GM12891 (cell line): ENCODE measurements around the gene GP1BB.
"Not testable (repeated sequence)": the region's sequence is repeated elsewhere in the genome, so short reads cannot be mapped to it uniquely, and the experiment has no call there.

Experiments used
- DNase-seq: peaks from one replicate; pipeline ENCODE4 v3.0.0; 2011; ENCODE audit warnings: low spot score; ENCODE audit not compliant: insufficient read length
- FAIRE-seq: peaks from 2 replicates; lab custom pipeline; 2011; peaks lifted over from hg19 to GRCh38; lab: Jason Lieb, UNC
- PAX5 ChIP-seq: IDR thresholded peaks from 2 replicates; pipeline ENCODE4 v1.6.1; 2011; ENCODE audit warnings: low read length, moderate library complexity, mild to moderate bottlenecking; ENCODE audit not compliant: insufficient read depth, severe bottlenecking
- POLR2A ChIP-seq: IDR thresholded peaks from 2 replicates; pipeline ENCODE4 v1.6.1; 2011; ENCODE audit warnings: low read depth, low read length, control low read depth
- POLR2AphosphoS5 ChIP-seq: IDR thresholded peaks from 2 replicates; pipeline ENCODE4 v1.6.1; 2011; ENCODE audit warnings: low read depth, low read length, control low read depth
- POU2F2 ChIP-seq: IDR thresholded peaks from 2 replicates; pipeline ENCODE4 v1.6.1; 2011; ENCODE audit warnings: low read depth, mild to moderate bottlenecking, control low read depth, low read length, moderate library complexity
- SPI1 ChIP-seq: IDR thresholded peaks from 2 replicates; pipeline ENCODE4 v1.6.1; 2011; ENCODE audit warnings: low read depth, low read length, control low read depth
- TAF1 ChIP-seq: IDR thresholded peaks from 2 replicates; pipeline ENCODE4 v1.6.1; 2011; ENCODE audit warnings: low read depth, low read length, control low read depth

GP1BB gene

GRCh38 chr22:19720150-19720827 lies 3.0 kb upstream of the GP1BB start:
- TF ChIP-seq SPI1: no peak
- TF ChIP-seq POLR2AphosphoS5: no peak
- no peak for TF ChIP-seq PAX5
- TF ChIP-seq TAF1: no peak
- no peak for TF ChIP-seq POLR2A
- no peak for TF ChIP-seq POU2F2
- no peak for FAIRE-seq

GRCh38 chr22:19720999-19721329 lies 2.4 kb upstream of the GP1BB start:
- TF ChIP-seq SPI1 (no peak), TAF1 (no peak), POU2F2 (no peak), POLR2AphosphoS5 (no peak), PAX5 (no peak), POLR2A (no peak)
- DNase-seq (no peak), FAIRE-seq (no peak)

More at GRCh38 chr22:19720150-19720827, 3.0 kb upstream of the GP1BB start:
- DNase-seq: no peak

- no peak for FAIRE-seq
- no peak for DNase-seq
- TF ChIP-seq POLR2A: no peak
- TF ChIP-seq PAX5: no peak
- no peak for TF ChIP-seq POU2F2
- no peak for TF ChIP-seq POLR2AphosphoS5
- no peak for TF ChIP-seq SPI1
- TF ChIP-seq TAF1: no peak
Observed at GRCh38 chr22:19721330-19722177, 1.8 kb upstream of the GP1BB start.

- FAIRE-seq (no peak), DNase-seq (no peak)
- no peak for TF ChIP-seq TAF1
- TF ChIP-seq SPI1: no peak
- no peak for TF ChIP-seq POLR2A
- TF ChIP-seq PAX5: no peak
- TF ChIP-seq POU2F2: no peak
- TF ChIP-seq POLR2AphosphoS5: no peak
Observed at GRCh38 chr22:19722178-19722981, 959 bp upstream of the GP1BB start.

- FAIRE-seq (no peak), DNase-seq (no peak)
- TF ChIP-seq TAF1: no peak
- no peak for TF ChIP-seq POU2F2
Observed at GRCh38 chr22:19722982-19723231, 432 bp upstream of the GP1BB start.

- DNase-seq (peak; percentile 72), FAIRE-seq (peak; percentile 69)
- TF ChIP-seq PAX5: no peak
Observed at GRCh38 chr22:19723983-19724827, 866 bp downstream of the GP1BB start.

GRCh38 chr22:19724927-19725661 lies 1.8 kb downstream of the GP1BB start:
- DNase-seq (no peak), FAIRE-seq (no peak)
- no peak for TF ChIP-seq POLR2A
- no peak for TF ChIP-seq PAX5
- no peak for TF ChIP-seq TAF1
- no peak for TF ChIP-seq POLR2AphosphoS5
- no peak for TF ChIP-seq SPI1
- TF ChIP-seq POU2F2: no peak

- not testable (repeated sequence) for DNase-seq, FAIRE-seq
Observed at GRCh38 chr22:19726064-19726788, 2.9 kb downstream of the GP1BB start.
